Left lung (tissue), 14 donors: Measurements from ENCODE around the gene CENPVL1. TPM values are rescaled to one million over a fixed set of nuclear protein-coding genes. Genes with fewer than 3 reads are reported as not detected.
"Not testable (repeated sequence)": the region's sequence is repeated elsewhere in the genome, so short reads cannot be mapped to it uniquely, and the experiment has no call there.

Experiments used
- ATAC-seq: fragments of 200-7000 bp; cut with Tn5 transposase; one replicate; pipeline ENCODE4 v1.9.1; 2020; ENCODE audit warnings: moderate library complexity
- DNase-seq, 4 donors: peaks; one replicate each; pipeline ENCODE4 v3.0.0-alpha.2; 2013 to 2020
- H3K27ac ChIP-seq, 2 donors: fragments of 200-600 bp; sonication (generic) in 1 of 2; one replicate each; pipeline versions ENCODE4 v1.5.0 to v1.8.0; 2020 to 2021
- H3K27me3 ChIP-seq, 2 donors: fragments of 200-600 bp; sonication (generic) in 1 of 2; one replicate each; pipeline versions ENCODE4 v1.5.0 to v1.8.0; 2020 to 2021
- H3K36me3 ChIP-seq, 2 donors: fragments of 200-600 bp; sonication (generic) in 1 of 2; one replicate each; pipeline versions ENCODE4 v1.5.0 to v1.8.0; 2020 to 2021
- H3K4me1 ChIP-seq, 2 donors: fragments of 200-600 bp; one replicate each; pipeline ENCODE4 v1.8.0; 2021
- H3K4me3 ChIP-seq, 2 donors: fragments of 200-600 bp; sonication (generic) in 1 of 2; one replicate each; pipeline versions ENCODE4 v1.5.0 to v1.8.0; 2020 to 2021; ENCODE audit warnings: mild to moderate bottlenecking in 1 of 2
- H3K9me3 ChIP-seq, 2 donors: fragments of 200-600 bp; sonication (generic) in 1 of 2; one replicate each; pipeline versions ENCODE4 v1.5.0 to v1.8.0; 2020 to 2021
- CTCF ChIP-seq, 2 donors: fragments of 200-600 bp; sonication (generic) in 1 of 2; IDR thresholded peaks; one replicate each; pipeline versions ENCODE4 v1.5.0 to v1.8.0; 2021; ENCODE audit warnings: antibody characterized with exemption in 2 of 2
- intact Hi-C, 2 donors: fragments of 100-400 bp; cut with DNase I; formaldehyde crosslinking; loops; one replicate each; pipeline versions ENCODE4 v1.11.2 to v1.14.2; 2022
- long read RNA-seq, 12 donors: library from polyadenylated mRNA in 2 of 12; unstranded in 2 of 12; transcript quantifications; one replicate each; pipeline ENCODE4 v2.0.0 and lab custom pipeline, GENCODE V29; 2019 to 2026
- polyA plus RNA-seq, 6 donors: library from polyadenylated mRNA; unstranded; fragments of 120-200 nt; gene quantifications; one replicate each; pipeline ENCODE4 v1.2.1, GENCODE V29; 2013; ENCODE audit not compliant: insufficient read length in 6 of 6
- total RNA-seq, 2 donors: library from RNA; stranded (reverse); fragmentation: NEBNext Ultra II Directional; extraction: Animal tissue kit (Norgen Biotek cat#: 25700); gene quantifications; one replicate each; pipeline ENCODE4 v1.2.1, GENCODE V29; 2021
- donor health status: DM: no; HTN: yes; CAD: no.
- donor health status: DM: no; HTN: no; CAD: no.

The CENPVL1 gene
- total RNA-seq (not detected), polyA plus RNA-seq (not detected)
- long read RNA-seq, donor 1: 0 reads
- long read RNA-seq, donor 2: 0 reads
- long read RNA-seq, donor 3: 0 reads
- long read RNA-seq, donor 4: 0 reads
- long read RNA-seq, donor 5: 0 reads
- long read RNA-seq, donor 6: 0 reads
- long read RNA-seq, donor 7: 0 reads
- long read RNA-seq, donor 8: 0 reads
- long read RNA-seq, donor 9: 0 reads
- long read RNA-seq, donor 10: 0 reads
- long read RNA-seq, donor 11, partial matches to known transcripts: 0 of 2 reads
- long read RNA-seq, donor 11, other reads (novel, unspliced or antisense): 0 of 2 reads
- long read RNA-seq, donor 12: 0 reads

GRCh38 chrX:51710277-51711164 lies at the start of gene CENPVL1:
Gene CENPVL1, plus strand, starts transcription at chrX:51710512. Its CDS starts 0 bp downstream, at chrX:51710512.
- H3K36me3 ChIP-seq, H3K9me3 ChIP-seq, H3K4me1 ChIP-seq, intact Hi-C loops, H3K27me3 ChIP-seq, H3K27ac ChIP-seq, ATAC-seq, H3K4me3 ChIP-seq, DNase-seq: not testable (repeated sequence)

- ATAC-seq: no peak
- no peaks in the 10 kb centered on the region for H3K9me3 ChIP-seq
- intact Hi-C loops: no loop called here
Measured at GRCh38 chrX:51665981-51666380, 44.3 kb upstream of the CENPVL1 start.

GRCh38 chrX:51679689-51680433 lies 30.5 kb upstream of the CENPVL1 start:
- H3K27me3 ChIP-seq, H3K36me3 ChIP-seq, H3K4me3 ChIP-seq, H3K4me1 ChIP-seq, intact Hi-C loops, ATAC-seq, DNase-seq, H3K27ac ChIP-seq, H3K9me3 ChIP-seq: not testable (repeated sequence)

More at GRCh38 chrX:51665981-51666380, 44.3 kb upstream of the CENPVL1 start:
- no peak overlapping the region for H3K27ac ChIP-seq
- no peaks in the 10 kb centered on the region for H3K4me1 ChIP-seq
- H3K36me3 ChIP-seq: no peaks in the 10 kb centered on the region
- DNase-seq: no peak
- H3K4me3 ChIP-seq: no peak overlapping the region
- H3K27me3 ChIP-seq: no peaks in the 10 kb centered on the region
- no peak for TF ChIP-seq CTCF (IDR thresholded peaks at IDR 0.05)

GRCh38 chrX:51681808-51682719 lies 28.2 kb upstream of the CENPVL1 start:
- ATAC-seq, H3K36me3 ChIP-seq, intact Hi-C loops, H3K27ac ChIP-seq, H3K4me3 ChIP-seq, H3K27me3 ChIP-seq, H3K4me1 ChIP-seq, DNase-seq, H3K9me3 ChIP-seq: not testable (repeated sequence)

- H3K36me3 ChIP-seq, H3K27me3 ChIP-seq, H3K4me3 ChIP-seq, H3K4me1 ChIP-seq, H3K27ac ChIP-seq, ATAC-seq, intact Hi-C loops, H3K9me3 ChIP-seq, DNase-seq: not testable (repeated sequence)
Measured at GRCh38 chrX:51682720-51683062, 27.6 kb upstream of the CENPVL1 start, which contains the start of gene CENPVL2. Gene CENPVL2, minus strand, starts transcription at chrX:51682831. Its CDS starts 0 bp downstream, at chrX:51682831.

- TF ChIP-seq CTCF (IDR thresholded peaks at IDR 0.05): no peak
- Histone ChIP-seq H3K4me3 (no peak overlapping the region), H3K9me3 (no peaks in the 10 kb centered on the region), H3K4me1 (no peaks in the 10 kb centered on the region), H3K27me3 (no peaks in the 10 kb centered on the region), H3K27ac (no peak overlapping the region), H3K36me3 (no peaks in the 10 kb centered on the region)
- DNase-seq (peak in 1 of 4 donors; percentile 11), ATAC-seq (no peak)
- intact Hi-C loops: no loop called here
Measured at GRCh38 chrX:51694254-51694653, 16.1 kb upstream of the CENPVL1 start.
